DMS153 (cell line): ENCODE results near the gene PIGO.
A peak's percentile ranks its signal among the peaks of the same experiment; 100 is the strongest.

Experiments used
- DNase-seq: peaks from one replicate; lab custom pipeline; 2025; lab: John Stamatoyannopoulos, UW

PIGO gene

DNA sequence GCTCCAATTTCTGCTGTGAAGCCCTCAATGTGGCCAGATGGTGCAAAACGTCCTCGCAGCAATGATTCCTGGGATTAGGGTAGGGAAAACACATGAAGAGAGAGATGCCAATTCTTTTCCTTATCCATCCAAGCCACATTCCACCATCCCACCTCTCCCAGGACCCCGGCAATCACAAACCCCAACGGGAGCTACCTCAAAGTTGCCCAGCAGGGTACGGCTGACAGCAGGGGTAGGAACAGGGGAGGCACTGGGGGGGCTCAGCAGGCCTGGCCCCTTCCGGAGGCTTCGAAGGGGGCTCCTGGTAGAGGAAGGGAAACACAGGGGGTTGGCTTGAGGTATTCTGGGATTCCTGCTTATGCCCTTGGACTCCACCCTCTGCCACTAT is 9.9 kb upstream of the PIGO start:
- DNase-seq, result no peak

DNA sequence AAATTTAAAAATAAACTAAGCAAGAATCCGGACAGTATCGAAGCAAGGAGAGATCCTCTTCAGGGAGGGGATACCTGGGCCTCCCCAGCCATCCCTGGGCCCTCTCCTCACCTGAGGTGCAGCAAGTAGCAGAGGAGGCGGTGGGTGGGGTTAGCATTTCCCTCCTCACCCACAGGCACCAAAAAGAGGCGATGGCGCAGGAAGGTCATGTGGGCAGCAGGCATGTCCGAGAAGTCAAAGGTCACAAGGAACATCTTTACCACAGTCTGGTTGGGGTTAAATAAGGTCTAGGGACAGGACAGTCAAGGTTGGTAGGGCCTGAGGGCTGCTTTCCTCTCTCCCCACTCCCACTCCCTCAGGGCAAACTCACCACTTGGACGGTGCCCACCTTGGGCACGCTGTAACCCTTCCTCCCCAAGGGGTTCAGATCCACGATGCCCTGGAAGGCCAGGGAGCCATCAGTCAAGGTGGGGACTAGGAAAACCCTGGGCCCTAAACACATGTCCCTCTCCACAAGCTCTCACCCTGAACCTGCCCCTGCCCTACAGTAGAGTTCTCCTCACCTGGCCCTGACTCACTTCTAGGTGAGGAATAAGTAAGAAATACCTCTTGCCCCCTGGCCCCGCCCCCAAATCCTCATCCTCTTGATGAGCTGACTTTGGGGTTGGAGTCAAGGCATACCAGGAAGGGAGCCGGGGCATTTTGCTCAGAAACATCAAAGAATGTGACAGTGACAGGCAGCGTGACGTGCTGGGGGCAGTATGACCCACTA is 9.4 kb upstream of the PIGO start:
- no peak for DNase-seq

DNA sequence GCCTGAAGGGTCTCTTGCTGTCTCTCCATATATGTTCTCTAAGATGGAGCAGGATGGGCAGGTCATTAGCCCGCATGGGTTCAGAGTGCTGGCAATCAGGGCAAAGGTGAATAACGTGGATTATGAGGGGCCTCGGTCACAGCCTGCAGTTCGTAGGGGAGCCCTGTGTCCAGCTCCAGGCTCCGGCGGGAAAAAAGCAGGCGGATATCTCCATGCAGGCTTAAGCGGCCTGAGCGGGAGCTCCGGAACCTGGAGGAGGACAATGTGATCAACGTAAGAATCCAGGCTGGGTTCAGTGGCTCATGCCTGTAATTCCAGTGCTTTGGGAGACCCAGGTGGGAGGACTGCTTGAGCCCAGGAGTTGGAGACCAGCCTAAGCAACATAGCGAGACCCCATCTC is 8.7 kb upstream of the PIGO start:
- no peak for DNase-seq

DNA sequence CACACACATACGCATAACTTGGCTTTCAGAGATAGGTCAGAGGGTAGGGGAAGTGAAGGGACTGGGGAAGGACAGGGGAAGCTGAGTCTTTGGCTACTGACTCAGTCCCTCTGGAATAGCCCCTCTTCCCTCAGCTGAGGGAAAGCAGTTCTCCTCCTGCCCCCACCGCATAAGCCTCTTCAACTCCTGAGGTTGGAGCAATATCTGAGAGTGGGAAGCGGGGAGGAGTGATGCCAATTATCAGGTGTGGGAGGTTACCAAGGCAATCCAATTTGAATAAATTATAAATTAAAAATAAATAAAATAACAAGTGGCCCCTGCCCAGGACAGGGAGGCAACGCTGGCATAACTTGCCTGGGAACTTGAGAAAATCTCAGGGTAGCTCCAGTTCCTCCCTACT is 8.2 kb upstream of the PIGO start:
- no peak for DNase-seq

DNA sequence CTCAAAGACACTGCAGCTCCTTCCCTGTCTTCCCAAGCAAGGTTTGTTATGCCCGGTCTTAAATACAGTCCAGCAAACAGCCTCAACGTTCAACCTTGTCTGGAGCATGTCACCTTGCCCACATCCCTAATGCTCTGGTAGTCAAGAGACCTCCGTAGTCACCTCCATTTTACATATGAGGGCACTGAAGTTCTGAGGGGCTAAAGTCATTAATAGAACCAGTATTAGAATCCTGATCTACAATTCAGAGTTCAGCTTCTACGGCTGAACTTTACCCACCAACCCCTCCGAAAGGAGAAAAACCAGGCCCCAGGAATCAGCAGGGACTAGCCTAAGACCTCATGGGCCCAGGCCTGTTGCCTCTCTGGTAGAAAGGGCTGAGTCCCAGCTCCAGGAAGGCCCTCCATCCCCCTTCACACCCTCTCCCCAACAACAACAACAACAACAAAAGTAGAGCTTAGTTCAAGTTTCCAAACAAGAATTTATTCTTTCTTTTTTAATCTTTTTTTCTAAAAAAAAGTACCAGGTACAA is 7.3 kb upstream of the PIGO start:
- DNase-seq, result no peak

DNA sequence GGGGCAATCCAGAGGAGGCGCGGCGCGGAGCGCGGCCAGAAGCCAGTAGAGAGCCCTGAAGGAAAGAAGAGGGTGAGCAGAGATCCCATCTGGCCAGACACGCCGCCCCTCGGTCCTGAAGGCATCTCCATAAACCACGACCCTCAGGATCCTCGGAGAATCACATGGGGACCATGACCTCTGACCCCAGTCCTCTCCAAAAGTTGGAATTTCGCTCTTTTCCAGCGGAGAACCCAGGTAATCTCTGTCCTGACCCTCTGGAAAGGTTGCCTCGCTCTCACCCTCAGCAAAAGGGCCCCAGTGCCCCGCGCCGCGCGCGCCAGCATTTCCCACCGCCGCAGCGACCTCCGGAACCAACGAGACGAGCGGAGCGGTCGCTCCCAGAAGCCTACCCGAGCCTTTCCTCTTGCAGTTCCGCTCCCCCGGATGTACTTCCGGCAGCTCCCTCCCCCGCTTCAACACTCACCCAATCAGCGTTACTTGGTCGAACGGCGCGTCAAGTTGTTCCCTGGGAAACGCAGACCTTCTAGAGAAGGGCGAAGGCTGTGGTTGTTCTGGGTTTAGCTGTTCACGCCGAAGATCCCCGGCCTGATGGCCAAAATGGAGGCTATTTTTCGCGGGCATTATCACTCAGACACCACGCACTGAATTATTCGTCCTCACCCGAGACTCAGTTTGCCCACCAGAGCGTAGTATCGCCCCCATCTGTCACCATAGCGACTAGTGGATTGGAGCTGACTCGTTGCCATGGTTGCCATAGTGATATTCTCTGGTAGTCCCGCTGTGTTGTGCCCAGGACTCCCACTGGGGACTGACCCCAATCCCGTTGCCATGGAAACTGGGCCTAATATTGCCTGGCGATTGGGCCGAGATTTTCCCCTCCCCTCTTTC is 6.6 kb upstream of the PIGO start, which contains the start of gene STOML2:
TSS of gene STOML2 (minus strand) at position 363 of the 891 bp plus-strand sequence. CDS start at position 326, 37 bp downstream.
- DNase-seq, result peak; percentile 89

DNA sequence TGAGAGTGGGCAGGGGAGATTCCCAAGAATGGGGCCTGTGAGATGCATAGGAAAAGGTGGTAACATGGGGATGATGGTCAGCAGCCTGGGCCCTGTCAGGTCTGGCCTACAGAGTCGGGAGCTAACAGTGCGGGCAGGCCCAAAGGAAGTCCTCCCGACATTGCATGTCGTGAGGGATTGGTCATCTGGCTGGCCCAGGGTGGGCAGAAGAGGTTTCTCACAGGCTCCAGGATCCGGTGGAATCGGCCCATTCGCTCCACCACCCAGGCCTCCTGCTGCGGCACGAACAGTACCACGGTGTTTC is 6.0 kb upstream of the PIGO start:
- DNase-seq, result no peak

DNA sequence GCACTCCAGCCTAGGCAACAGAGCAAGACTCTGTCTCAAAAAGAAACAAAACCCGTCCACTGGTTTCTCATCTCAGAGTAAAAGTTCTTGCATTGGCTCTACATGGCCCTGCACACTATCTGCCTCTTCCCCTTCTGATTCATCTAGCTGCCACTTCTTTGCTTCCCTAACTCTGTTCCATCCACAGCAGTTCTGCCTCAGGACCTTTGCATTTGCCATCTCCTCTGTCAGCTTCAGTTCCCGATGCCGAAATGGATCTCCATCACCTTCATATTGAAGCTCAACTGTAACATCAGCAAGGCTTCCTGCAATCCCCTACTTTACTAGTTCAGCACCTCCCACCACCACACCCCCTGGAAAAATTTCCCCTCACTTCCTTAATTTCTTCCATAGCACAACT is 1.2 kb upstream of the PIGO start:
- DNase-seq, result no peak

DNA sequence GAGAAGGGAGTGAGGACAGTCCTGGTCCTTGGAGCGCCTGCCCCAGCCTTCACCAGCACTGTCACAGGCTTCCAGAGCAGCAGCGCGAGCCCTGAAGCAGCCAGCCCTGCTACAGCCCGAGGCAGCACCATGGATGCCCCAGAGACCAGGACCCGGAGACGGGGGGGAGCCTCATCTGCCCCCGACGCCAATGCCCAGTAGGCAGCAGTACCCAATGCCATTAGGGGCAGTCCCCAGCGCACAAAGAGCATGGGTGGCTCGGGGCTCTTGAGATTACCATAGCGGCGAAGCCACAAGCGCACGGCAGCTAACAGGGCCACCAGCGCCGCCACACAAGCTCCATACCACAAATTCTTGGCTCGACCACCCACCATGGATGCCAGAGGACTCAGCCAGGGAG is 4.9 kb downstream of the PIGO start:
- no peak for DNase-seq

DNA sequence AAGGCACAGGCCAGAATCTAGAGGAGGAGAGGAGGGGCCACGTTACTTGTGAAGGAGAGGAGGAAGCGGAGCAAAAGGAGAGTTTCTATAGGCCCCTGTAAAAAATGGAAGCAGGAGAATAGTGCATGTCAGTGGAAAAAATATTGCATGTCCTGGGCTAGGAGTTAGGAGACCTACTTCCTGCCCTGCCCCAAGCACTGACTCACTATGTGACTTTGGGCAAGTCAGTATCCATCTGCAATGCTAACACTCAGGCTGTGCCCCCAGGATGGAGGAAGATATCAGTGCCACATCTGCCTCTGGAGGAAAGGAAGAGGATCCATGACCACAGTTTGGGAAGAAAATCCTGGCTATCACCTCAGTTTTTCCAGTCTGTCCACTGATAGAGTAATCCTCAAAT is 7.0 kb downstream of the PIGO start:
- no peak for DNase-seq

DNA sequence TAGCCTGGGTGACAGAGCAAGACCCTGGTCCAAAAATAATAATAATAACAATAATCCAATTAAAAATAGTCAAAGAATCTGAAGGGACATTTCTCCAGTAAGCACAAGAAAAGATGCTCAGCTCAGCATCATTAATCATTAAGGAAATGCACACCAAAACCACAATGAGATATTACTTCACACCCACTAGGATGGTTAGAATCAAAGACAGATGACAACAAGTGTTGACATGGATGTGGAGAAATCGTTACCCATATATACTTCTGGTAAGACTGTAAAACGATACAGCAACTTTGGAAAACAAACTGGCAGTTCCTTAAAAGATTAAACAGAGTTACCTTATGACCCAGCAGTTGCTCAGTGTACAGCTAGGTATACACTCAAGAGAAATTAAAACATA is 11.3 kb downstream of the PIGO start:
- DNase-seq, result no peak

DNA sequence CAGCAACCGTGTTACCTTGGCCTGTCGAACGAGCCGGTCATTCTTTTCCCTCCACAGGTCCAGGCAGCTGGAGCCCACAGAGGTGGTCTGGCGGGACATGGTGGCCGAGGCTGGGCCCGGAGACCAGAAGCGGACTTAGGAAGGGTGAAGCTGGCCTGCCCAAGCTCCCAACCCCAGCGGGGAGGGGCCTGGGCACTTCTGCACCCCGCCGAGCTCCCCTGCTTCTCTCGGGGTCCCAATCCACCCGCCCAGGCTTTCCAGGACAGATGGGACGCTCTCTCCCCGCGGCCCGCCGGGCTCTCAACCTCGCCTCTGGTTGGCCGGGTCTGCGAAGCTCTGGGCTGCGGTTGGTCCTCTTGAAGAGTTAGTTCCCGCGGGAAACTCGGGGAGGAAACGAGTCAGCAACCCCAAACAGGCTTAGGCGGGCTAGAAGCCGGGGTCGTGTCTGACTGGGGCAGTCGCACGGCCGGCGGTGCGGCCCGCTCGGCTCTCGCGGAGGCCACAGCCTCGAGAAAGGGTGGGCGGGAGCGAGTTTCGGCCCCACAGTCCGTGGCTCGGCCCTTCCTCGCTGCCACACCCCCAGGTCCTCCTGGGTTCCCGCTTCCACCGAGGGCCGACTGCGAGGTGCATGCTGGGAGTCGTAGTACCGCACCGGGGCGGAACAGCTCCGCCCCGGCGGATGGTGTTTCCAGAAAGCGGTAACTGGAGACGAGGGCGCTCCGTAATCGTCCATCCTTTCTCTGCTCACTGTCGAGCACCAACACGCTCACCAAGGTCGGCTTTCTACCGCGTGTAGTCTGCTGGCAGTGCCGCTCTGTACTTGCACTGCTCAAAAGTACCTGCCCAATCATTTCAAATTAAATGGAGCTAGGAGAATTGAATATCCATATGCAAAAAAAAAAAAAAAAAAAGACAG is 16.7 kb downstream of the PIGO start, which contains the start of gene FANCG:
TSS of gene FANCG (minus strand) at position 517 of the 916 bp plus-strand sequence. CDS start at position 99, 418 bp downstream.
- peak; percentile 84 for DNase-seq

DNA sequence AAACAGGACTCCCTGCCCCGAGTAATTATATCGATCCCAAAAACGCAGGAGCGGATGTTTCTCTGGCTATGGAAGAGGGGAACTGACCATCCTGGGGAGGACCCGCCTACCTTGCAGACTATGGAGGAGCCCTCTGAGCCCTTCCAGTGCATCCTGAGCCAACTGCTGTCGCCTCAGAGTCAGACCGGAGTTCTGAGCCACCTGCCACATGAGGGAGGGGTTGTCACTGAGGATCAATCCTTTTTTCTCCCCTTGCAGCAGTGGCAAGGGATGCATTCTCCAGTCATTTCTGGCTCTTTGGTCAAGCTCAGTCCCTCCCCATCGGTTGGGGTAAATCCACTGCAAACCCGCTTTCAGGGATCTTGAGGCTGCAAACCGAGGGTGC is 17.4 kb downstream of the PIGO start:
- DNase-seq, result no peak

DNA sequence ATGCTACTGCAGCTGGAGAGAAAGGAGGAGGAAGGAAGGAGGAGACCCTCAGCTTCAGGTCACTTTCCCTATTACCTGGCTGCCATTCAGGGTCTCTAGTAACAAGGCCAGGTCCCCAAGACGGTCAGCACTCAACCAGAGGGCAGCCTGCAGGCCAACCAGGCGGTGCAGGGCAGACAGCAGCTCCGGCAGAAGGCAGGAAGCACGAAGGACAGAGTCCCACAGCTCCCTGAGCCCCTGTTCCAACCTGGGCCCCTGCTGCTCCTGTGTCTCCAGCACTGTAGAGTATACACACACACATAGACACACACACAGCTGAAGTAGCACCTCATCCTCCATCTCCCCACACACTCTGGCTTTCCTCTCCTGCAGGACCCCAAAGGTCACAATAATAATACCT is 18.3 kb downstream of the PIGO start:
- no peak for DNase-seq

DNA sequence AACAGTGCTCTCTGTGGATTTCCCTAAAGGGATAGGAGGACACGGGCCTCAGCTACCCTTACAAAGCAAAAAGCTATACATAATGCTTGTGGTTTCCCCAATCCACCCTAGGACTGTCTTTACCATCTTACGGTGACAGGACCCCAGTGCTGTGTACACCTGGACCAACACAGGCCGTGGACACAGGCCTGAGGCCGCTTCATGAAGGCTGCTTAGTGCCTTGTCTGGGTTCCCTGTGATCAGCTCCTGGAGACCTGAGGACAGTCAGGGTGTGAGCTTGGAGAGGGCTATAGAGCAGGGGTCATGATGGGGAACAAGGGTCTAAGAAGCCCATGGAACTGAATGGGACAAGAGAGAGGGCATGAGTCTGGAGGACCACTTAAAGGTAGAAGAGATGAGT is 19.5 kb downstream of the PIGO start:
- DNase-seq, result no peak

DNA sequence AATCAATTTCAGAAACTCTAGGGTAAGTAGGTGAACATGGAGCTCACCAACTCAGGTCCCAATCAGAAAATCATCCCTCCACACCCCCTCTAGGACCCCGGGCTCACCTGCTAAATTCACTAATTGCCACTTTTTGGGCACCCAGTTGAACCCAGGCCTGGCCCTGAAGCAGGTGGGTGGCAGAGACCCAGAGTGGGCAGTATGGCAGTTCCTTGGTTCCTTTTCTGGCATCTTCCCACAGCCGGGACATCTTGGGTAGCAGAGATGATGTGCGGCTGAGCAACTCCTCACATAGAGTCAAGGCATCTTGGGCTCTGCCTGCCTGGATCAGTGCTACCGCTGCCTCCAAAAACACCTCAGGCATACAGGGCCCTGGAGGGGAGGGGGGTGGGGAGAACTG is 21.0 kb downstream of the PIGO start:
- no peak for DNase-seq

DNA sequence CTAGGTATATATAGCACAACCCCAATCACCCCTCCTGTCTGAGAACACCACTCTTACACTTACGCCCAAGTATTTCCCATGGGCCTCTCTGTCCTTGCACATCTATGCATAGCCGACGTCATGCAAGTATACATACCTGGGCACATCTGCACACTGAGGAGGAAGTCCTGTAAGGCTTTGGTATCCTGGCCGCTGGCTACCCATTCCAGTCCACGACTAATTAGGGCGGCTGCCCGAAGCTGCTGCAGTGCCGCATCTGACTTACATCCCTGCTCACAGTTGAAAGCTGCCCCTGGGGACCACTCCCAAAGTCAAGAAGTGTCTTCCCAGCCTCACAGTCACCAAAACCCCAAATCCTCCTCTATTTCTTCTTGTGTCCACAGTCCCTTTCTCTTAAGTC is 21.6 kb downstream of the PIGO start:
- no peak for DNase-seq

DNA sequence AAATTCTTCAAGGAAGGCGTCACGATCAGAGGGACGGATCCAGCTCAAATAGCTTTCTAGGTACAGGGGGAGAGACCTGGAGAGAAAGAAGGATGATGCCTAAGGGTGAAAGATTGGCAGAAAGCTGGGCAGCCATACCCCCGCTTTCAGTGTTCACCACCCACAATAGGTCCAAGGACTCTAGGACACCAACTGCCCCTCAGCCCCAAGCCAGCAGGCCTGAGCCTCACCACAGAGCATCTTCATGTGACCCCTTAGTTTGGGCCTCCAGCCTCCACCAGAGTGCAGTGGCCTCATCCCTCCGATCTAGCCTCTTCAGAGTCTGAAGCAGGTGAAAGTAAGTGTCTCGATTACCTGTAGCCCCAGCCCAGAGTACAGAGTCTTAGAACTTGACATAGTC is 22.2 kb downstream of the PIGO start:
- no peak for DNase-seq

DNA sequence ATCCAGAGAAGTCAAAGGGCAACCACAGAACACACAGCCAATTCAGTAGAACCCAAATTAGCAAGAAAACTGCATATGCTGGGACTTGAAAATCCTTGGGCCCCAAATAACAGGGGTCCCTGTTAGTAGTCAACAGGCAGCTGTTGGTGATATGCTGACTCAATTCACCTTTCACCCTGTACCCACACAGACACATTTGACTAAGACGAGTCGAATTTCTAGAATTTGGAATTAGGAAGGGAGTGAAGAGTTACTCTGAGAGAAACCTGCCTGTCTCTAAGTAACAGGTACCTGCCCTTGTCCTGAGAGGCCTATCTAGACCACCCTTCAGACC is 23.1 kb downstream of the PIGO start:
- no peak for DNase-seq

DNA sequence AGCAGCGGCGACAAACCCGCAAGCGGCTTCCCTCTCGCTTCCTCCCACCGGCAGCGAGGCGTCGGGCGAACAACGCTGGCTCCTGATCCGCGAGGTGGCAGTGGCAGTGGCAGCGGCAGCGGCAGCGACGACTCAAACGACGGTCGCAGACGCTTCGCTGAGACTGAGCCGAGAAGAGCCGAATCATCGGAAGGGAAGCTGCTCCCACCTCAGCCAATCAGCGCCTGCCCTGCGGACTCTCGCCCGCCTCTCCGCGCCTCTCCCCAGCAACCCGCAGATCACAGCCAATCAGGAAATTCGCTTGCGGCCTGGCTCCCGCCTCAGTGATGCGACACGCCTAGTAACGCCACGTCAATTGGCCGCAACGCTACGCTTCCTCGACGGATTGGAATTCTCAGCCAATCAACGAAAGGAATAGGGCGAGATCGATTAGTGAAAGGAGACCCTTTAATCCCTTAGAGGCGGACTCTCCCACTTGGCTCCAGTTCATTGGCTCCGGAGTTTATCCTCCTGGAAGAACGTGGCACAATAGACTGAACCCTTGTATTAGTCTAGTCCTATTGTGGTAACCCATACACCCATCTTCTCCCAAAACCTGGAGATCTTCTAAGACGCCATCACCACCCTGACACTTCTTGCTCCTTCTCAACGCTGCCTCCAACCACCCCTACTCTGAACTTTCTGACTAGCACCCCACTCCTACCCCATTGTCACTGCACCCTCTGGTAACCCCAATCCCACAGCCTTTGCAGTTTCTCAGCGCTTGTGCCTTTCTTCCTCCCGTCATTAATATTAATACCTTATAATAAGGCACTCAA is 23.7 kb downstream of the PIGO start, which contains the start of gene VCP:
TSS of gene VCP (minus strand) at position 165 of the 818 bp plus-strand sequence. CDS start 272 bp downstream, outside the sequence.
- DNase-seq, result peak; percentile 99

DNA sequence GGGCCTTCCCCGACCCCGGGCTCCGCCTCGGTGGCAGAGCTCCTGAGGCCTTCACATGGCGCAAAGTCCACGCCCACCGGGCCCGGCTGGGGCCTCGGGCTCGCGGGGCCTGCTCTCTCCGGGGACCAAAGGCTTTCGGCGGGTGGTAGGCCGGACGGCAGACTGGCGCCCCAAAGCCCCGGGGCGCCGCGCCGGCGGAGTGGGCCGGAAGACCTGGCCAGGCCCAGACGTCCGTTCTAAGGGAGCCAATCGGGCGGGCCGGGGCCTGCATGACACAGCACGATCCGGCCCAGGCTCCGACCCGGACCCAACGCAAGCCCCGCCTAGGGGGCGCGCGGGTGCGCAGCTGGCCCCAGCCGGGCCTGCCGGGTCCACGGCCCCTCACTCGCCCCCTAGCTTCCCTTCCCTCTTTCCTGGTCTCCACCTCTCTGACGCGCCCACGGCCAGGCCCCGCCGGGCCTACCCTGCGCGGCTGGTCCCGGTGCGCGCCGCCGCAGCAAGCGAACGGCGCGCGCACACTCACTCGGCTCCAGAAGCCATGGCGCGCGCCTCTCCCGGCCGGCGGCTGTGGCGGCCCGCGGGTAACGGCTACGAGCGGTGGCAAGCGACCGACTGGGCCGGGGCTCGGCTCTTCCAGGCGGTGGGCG is 24.5 kb downstream of the PIGO start:
- DNase-seq, result peak; percentile 48
